C4-2B (cell line): Measurements from ENCODE around the gene UTF1.

ENCODE experiments used
- ZFX ChIP-seq: fragments of 450-650 bp; IDR thresholded peaks from 2 replicates; pipeline ENCODE4 v1.6.1; 2017
- TF ChIP-seq, protein P1 (sequence below): fragments of 450-650 bp; conservative IDR thresholded peaks from 2 replicates; pipeline ENCODE4 v1.5.1; 2017; ENCODE audit warnings: mild to moderate bottlenecking

DNA sequence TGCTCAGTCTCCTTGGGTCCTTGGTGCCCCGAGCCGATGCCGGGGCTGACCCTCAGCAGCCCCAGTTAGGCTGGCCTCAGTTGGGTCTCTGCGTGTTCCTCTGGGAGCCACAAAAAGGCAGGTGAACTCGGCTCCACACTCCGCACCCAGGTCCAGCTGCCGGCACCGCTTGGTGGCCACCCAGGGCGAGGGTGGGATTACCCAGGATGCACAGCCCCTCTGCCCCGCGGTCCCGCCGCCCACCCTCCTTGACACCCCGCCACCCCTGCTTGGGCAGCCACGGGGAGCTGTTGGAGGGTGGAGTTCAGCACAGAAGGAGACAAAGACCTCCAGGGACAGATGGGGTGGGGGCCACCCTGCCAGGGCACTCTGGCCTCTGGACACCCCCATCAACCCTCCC lies 25.3 kb downstream of the UTF1 start:
- TF ChIP-seq, protein P1, sequence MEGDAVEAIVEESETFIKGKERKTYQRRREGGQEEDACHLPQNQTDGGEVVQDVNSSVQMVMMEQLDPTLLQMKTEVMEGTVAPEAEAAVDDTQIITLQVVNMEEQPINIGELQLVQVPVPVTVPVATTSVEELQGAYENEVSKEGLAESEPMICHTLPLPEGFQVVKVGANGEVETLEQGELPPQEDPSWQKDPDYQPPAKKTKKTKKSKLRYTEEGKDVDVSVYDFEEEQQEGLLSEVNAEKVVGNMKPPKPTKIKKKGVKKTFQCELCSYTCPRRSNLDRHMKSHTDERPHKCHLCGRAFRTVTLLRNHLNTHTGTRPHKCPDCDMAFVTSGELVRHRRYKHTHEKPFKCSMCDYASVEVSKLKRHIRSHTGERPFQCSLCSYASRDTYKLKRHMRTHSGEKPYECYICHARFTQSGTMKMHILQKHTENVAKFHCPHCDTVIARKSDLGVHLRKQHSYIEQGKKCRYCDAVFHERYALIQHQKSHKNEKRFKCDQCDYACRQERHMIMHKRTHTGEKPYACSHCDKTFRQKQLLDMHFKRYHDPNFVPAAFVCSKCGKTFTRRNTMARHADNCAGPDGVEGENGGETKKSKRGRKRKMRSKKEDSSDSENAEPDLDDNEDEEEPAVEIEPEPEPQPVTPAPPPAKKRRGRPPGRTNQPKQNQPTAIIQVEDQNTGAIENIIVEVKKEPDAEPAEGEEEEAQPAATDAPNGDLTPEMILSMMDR: no peak
- TF ChIP-seq ZFX: no peak
